WTC11 (cell line): Measurements from ENCODE around the gene SNRNP200.
A peak's percentile ranks its signal among the peaks of the same experiment; 100 is the strongest.

Source experiments
- CTCF ChIP-seq: fragments of 200-600 bp; IDR thresholded peaks from 2 replicates; pipeline ENCODE4 v1.8.0; 2022; ENCODE audit warnings: antibody characterized with exemption
- E2F4 ChIP-seq: sonication (generic); formaldehyde crosslinking; IDR thresholded peaks from 2 replicates; pipeline ENCODE4 v1.8.1; 2022; ENCODE audit warnings: low read depth, mild to moderate bottlenecking, moderate library complexity, missing genetic modification reagents, borderline replicate concordance
- FOXP1 ChIP-seq: sonication (generic); formaldehyde crosslinking; IDR thresholded peaks from 2 replicates; pipeline ENCODE4 v1.8.0; 2022; ENCODE audit warnings: missing genetic modification reagents, mild to moderate bottlenecking, moderate library complexity, borderline replicate concordance
- GABPB1 ChIP-seq: sonication (generic); formaldehyde crosslinking; IDR thresholded peaks from 2 replicates; pipeline ENCODE4 v1.8.1; 2023; ENCODE audit warnings: mild to moderate bottlenecking, missing genetic modification reagents
- HMGA2 ChIP-seq: fragments of 250-450 bp; sonication (Bioruptor Pico); IDR thresholded peaks from 2 replicates; pipeline ENCODE4 v1.4.0; 2021; ENCODE audit warnings: mild to moderate bottlenecking, moderate library complexity
- IRF2 ChIP-seq: sonication (generic); formaldehyde crosslinking; IDR thresholded peaks from 2 replicates; pipeline ENCODE4 v1.8.0; 2022; ENCODE audit warnings: low read depth, missing genetic modification reagents, borderline replicate concordance
- MAX ChIP-seq: sonication (generic); formaldehyde crosslinking; IDR thresholded peaks from 2 replicates; pipeline ENCODE4 v1.8.0; 2022; ENCODE audit warnings: mild to moderate bottlenecking, missing genetic modification reagents
- ZNF138 ChIP-seq: sonication (generic); formaldehyde crosslinking; conservative IDR thresholded peaks from 2 replicates; pipeline ENCODE4 v1.8.1; 2022; ENCODE audit warnings: mild to moderate bottlenecking, moderate library complexity, missing genetic modification reagents
- ZNF317 ChIP-seq: sonication (generic); formaldehyde crosslinking; IDR thresholded peaks from 2 replicates; pipeline ENCODE4 v1.8.1; 2023; ENCODE audit warnings: low read depth, mild to moderate bottlenecking, moderate library complexity, missing genetic modification reagents, borderline replicate concordance

- TF ChIP-seq MAX (no peak), E2F4 (CRISPR knock-in tag) (no peak), ZNF138 (CRISPR knock-in tag) (no peak), CTCF (no peak), GABPB1 (CRISPR knock-in tag) (peak; percentile 60; the same call in 1 of the 2 replicates), ZNF317 (no peak), IRF2 (CRISPR knock-in tag) (no peak), HMGA2 (CRISPR knock-in tag) (no peak), FOXP1 (CRISPR knock-in tag) (no peak)
Measured at GRCh38 chr2:96260387-96261260, 44.7 kb downstream of the SNRNP200 start.
